ENCODE measurements around the gene CITED2. TPM values are rescaled to one million over a fixed set of nuclear protein-coding genes. Genes with fewer than 3 reads are reported as not detected.

CITED2 gene
- total RNA-seq, 3 donors from 2014 or later = 73.9 to 103 (median 88.1) TPM

GRCh38 chr6:139334806-139335446 is 39.5 kb downstream of the CITED2 start:
- DNase-seq = no peak
- peak; percentile 23 for ATAC-seq
- no peaks in the 10 kb centered on the region for H3K4me1 ChIP-seq (ENCODE audit: low read depth)
- no peak for TF ChIP-seq CTCF (IDR thresholded peaks at IDR 0.05)
- no peak overlapping the region for H3K4me3 ChIP-seq
- no peaks in the 10 kb centered on the region for H3K36me3 ChIP-seq (ENCODE audit: low read depth)
- intact Hi-C loops (cut with DNase I, micrococcal nuclease) = no loop called here
- no peaks in the 10 kb centered on the region for H3K9me3 ChIP-seq

GRCh38 chr6:139330826-139331500 is 43.5 kb downstream of the CITED2 start:
- no peaks in the 10 kb centered on the region for H3K4me1 ChIP-seq (ENCODE audit: low read depth)
- DNase-seq (no peak), ATAC-seq (no peak)
- no peaks in the 10 kb centered on the region for H3K36me3 ChIP-seq (ENCODE audit: low read depth)
- H3K4me3 ChIP-seq = no peak overlapping the region
- no peaks in the 10 kb centered on the region for H3K9me3 ChIP-seq
- intact Hi-C loops (cut with DNase I, micrococcal nuclease) = no loop called here
- TF ChIP-seq CTCF (IDR thresholded peaks at IDR 0.05) = no peak

GRCh38 chr6:139330306-139330705 is 44.1 kb downstream of the CITED2 start:
- DNase-seq = no peak
- intact Hi-C loops (cut with DNase I, micrococcal nuclease) = no loop called here
- Histone ChIP-seq H3K9me3 (no peaks in the 10 kb centered on the region), H3K4me1 (ENCODE audit: low read depth) (no peaks in the 10 kb centered on the region), H3K36me3 (ENCODE audit: low read depth) (no peaks in the 10 kb centered on the region), H3K4me3 (no peak overlapping the region)
- no peak for ATAC-seq
- TF ChIP-seq CTCF (IDR thresholded peaks at IDR 0.05) = no peak

- H3K9me3 ChIP-seq = no peaks in the 10 kb centered on the region
- TF ChIP-seq CTCF (IDR thresholded peaks at IDR 0.05) = no peak
- intact Hi-C loops (cut with DNase I, micrococcal nuclease) = no loop called here
- no peaks in the 10 kb centered on the region for H3K4me1 ChIP-seq (ENCODE audit: low read depth)
- H3K36me3 ChIP-seq (ENCODE audit: low read depth) = no peaks in the 10 kb centered on the region
- ATAC-seq (no peak), DNase-seq (no peak)
- H3K4me3 ChIP-seq = no peak overlapping the region
These were observed 45.2 kb downstream of the CITED2 start for GRCh38 chr6:139329224-139329623.

- no peak for TF ChIP-seq CTCF (IDR thresholded peaks at IDR 0.05)
- no peaks in the 10 kb centered on the region for H3K9me3 ChIP-seq
- DNase-seq (no peak), ATAC-seq (no peak)
- H3K4me1 ChIP-seq (ENCODE audit: low read depth) = no peaks in the 10 kb centered on the region
- no peaks in the 10 kb centered on the region for H3K36me3 ChIP-seq (ENCODE audit: low read depth)
- H3K4me3 ChIP-seq = no peak overlapping the region
- intact Hi-C loops (cut with DNase I, micrococcal nuclease) = no loop called here
These were observed 47.4 kb downstream of the CITED2 start for GRCh38 chr6:139327038-139327437.

Data from mucosa of descending colon (tissue), 3 donors.